Stimulated activated CD8-positive, alpha-beta memory T cell treated with anti-CD3 and anti-CD28 coated beads, Interleukin-12 subunit alpha, Interleukin-12 subunit beta, amount 100 ng/mL, for 1 hour (primary cell): ENCODE results near the gene TRIM65.
"Not testable (repeated sequence)": the region's sequence is repeated elsewhere in the genome, so short reads cannot be mapped to it uniquely, and the experiment has no call there.

Experiments
- DNase-seq: peaks from one replicate; pipeline ENCODE4 v3.0.0-alpha.2; 2020; ENCODE audit warnings: low read depth

Gene TRIM65

GRCh38 chr17:75895370-75896155 lies 1.2 kb downstream of the TRIM65 start:
- DNase-seq = no peak

GRCh38 chr17:75894049-75894733 lies 2.6 kb downstream of the TRIM65 start:
- no peak for DNase-seq

- no peak for DNase-seq
These were observed 3.3 kb downstream of the TRIM65 start for GRCh38 chr17:75893305-75894048.

GRCh38 chr17:75892556-75893224 lies 4.1 kb downstream of the TRIM65 start:
- no peak for DNase-seq

- DNase-seq = no peak
These were observed 4.9 kb downstream of the TRIM65 start for GRCh38 chr17:75891605-75892555.

GRCh38 chr17:75891022-75891604 lies 5.6 kb downstream of the TRIM65 start:
- DNase-seq = no peak

- DNase-seq = no peak
These were observed 7.3 kb downstream of the TRIM65 start for GRCh38 chr17:75889454-75889853.

GRCh38 chr17:75888484-75888883 lies 8.3 kb downstream of the TRIM65 start:
- no peak for DNase-seq

- not testable (repeated sequence) for DNase-seq
These were observed 10.9 kb downstream of the TRIM65 start for GRCh38 chr17:75885860-75886259.

- no peak for DNase-seq
These were observed 11.3 kb downstream of the TRIM65 start for GRCh38 chr17:75885431-75885830.

GRCh38 chr17:75881678-75882454 lies 14.9 kb downstream of the TRIM65 start:
- no peak for DNase-seq

- no peak for DNase-seq
These were observed 16.5 kb downstream of the TRIM65 start for GRCh38 chr17:75880266-75880665.

- no peak for DNase-seq
These were observed 18.4 kb downstream of the TRIM65 start, which contains the start of gene TRIM47 for GRCh38 chr17:75878174-75878998. Gene TRIM47, minus strand, starts transcription at chr17:75878581. Its CDS starts 33 bp downstream, at chr17:75878548.

- DNase-seq = peak; percentile 49
These were observed 19.0 kb downstream of the TRIM65 start for GRCh38 chr17:75877752-75878173.

- no peak for DNase-seq
These were observed 19.6 kb downstream of the TRIM65 start for GRCh38 chr17:75876938-75877751.

- DNase-seq = peak; percentile 64
These were observed 20.4 kb downstream of the TRIM65 start for GRCh38 chr17:75876190-75876937.

GRCh38 chr17:75875940-75876189 lies 20.9 kb downstream of the TRIM65 start:
- no peak for DNase-seq
